Measurements from ENCODE around the gene SH3RF3.
"Not testable (repeated sequence)": the region's sequence is repeated elsewhere in the genome, so short reads cannot be mapped to it uniquely, and the experiment has no call there.

Gene SH3RF3

GRCh38 chr2:109128616-109129355 is at the start of gene SH3RF3:
SH3RF3 (plus strand) TSS chr2:109129205.
- DNase-seq = peak; percentile 14 to 28

DNA sequence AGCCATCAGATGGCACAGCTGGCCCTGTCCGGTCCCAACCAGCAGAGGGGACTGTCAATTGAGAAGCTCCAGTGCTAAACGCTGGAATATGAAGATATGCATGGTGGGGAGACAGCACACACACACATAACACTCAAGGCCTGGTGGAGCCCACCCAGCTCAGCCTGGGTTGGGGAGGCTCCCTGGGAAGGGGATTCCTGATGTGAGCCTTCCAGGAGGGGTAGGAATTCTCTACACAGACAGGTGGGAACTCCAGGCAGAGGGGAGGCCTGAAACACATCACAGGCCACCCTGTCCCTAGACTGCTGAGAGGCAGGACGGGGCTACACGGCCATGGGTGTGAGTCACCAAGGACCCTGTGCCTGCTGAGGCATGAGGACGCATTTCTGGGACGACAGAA is 49.4 kb upstream of the SH3RF3 start:
- no peak for DNase-seq

DNA sequence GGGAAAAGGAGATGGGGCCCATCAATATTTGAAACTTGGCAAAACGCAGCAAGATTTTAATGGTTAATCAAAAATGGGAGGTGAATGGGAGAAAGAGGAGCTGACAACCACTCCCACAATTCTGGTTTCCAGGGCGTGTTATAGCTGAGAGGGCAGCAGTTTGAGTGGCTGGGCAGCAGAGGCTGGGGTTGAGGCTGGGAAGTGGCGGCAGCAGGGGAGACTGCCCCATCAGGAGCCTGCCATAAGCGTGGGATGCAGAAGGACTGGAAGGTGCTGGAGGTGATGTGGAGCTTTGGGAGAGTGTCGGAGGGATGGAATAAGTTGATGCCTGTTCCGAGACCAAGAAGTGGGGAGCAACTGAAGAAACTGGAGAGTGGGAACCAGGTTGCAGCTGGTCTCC is 48.9 kb upstream of the SH3RF3 start:
- DNase-seq = no peak

GRCh38 chr2:109080757-109081156 is 48.2 kb upstream of the SH3RF3 start:
- DNase-seq = no peak

GRCh38 chr2:109081374-109081773 is 47.6 kb upstream of the SH3RF3 start:
- no peak for DNase-seq

GRCh38 chr2:109083771-109084170 is 45.2 kb upstream of the SH3RF3 start:
- no peak for DNase-seq

GRCh38 chr2:109084341-109084740 is 44.7 kb upstream of the SH3RF3 start:
- no peak for DNase-seq

- no peak for DNase-seq
These were observed 42.9 kb upstream of the SH3RF3 start for GRCh38 chr2:109085912-109086742.

DNA sequence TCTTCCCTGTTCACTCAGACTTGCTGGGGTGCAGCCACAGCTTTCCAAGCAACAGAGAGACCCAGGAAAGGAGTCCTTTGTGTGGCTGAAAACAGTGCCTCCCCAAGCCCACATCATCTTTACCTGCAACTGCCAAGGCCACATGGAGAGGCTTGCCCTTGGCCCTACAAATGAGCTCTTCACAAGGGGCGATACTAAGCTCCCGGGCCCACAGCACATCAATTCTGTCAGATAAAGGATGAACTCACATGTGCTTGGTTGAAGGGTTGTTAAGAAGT is 42.3 kb upstream of the SH3RF3 start:
- no peak for DNase-seq

- no peak for DNase-seq
These were observed 41.8 kb upstream of the SH3RF3 start for GRCh38 chr2:109087055-109087663.

DNA sequence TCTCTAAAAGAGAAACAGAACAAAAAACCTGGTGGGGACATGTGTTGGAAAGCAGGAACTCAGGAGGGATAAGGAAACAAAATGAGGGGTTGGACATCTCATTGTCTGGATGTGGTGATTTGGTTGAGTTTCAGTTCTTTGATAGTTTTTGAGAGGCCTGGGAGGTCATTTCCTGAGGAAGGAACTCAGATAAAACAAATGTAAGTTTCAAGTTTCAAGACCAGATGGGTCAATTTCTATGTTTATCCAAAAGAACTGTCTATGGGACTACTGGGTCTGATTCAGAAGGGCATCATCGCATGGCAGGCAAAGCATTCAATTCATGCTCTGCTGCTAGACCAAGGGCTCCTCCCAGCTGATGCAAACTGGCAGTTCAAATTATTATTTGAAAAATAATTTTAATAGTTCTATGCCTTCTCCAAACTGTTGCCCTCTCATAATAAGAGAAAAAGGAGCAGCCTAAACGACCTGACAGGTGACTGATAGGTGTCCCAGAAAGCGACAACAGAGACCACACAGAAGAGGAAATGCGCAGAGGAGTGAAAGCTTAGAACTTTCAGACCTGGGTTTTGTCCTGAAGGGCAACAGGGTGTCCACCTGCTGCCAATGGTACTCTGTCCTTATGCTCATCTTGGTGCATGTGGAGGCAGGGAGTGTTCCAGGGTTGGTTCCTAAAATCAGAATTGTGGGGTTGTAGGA is 39.3 kb upstream of the SH3RF3 start:
- no peak for DNase-seq

- DNase-seq = no peak
These were observed 37.5 kb upstream of the SH3RF3 start for GRCh38 chr2:109091526-109091925.

- no peak for DNase-seq
These were observed 34.9 kb upstream of the SH3RF3 start for GRCh38 chr2:109094144-109094543.

DNA sequence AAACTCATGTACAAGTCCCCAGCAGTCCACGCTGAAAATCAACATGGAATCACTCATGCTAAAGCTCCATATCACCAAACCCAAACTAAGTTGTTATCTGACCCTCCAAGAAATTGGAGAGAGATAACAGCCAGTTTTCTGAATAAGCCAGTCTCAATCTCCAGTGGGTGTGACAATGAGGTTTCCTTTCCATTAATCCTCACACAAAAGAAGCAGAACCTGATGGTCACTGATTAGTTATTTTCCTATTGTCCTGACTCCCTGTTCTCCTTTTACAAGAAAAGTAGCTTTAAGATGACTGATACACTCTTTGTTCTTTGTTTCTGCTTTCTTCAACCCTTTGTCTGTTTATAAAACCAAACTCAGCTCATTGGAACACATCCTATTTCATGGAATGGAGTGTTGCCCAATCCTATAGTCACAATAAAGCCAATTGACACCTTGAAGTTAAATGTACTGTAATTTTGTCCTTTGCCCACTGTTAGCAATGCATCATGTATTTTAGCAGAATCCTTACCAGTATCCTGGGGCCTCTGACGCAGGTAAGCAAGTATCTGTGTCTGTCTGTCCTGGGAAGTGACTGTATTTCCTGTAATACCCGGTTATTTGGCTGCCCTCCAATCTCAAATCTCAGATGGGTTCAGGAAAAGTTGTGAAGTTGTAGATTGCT is 30.6 kb upstream of the SH3RF3 start:
- no peak for DNase-seq

- DNase-seq = no peak
These were observed 30.1 kb upstream of the SH3RF3 start for GRCh38 chr2:109098921-109099273.

GRCh38 chr2:109102588-109103233 is 26.3 kb upstream of the SH3RF3 start:
- DNase-seq = peak in 1 of 2 donors; percentile 2

DNA sequence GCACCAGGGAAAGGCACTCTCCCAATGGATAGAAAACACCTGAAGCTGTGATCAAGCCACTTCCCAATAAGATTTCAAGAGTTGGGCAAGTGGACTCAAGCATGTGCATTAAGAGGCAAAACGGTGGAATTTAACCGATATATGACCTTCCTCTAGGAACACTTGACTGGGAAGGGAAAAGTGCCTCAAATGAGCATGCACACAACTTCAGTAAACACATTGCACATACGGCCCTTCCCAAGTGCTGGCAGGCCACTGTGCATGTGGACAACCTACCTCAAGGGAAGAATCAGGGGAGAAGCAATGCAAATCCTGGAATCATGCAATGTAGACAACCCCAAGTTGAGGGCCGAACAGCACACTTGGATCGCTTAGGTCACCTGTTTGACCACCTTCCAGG is 23.9 kb upstream of the SH3RF3 start:
- DNase-seq = no peak

DNA sequence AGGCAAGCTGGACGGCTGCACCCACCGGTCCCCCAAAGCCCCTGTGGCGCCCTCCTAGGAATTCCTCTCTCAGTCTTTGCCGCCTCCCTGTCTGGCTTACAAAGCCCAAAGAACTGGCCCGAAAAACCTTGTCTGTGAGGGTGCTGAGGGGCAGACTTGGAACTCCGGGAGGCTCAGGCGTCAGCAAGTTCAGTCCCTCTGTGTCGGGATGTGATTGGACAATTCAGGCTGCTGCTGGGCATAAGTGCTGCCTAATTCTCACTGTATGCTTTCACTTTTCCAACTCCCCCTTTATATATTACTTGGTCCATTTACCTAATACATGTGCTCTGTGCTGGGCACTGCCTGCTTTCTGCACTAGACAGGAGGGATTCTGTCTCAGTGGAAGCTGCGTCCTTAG is 20.3 kb upstream of the SH3RF3 start:
- DNase-seq = no peak

- DNase-seq = no peak
These were observed 19.7 kb upstream of the SH3RF3 start for GRCh38 chr2:109109342-109109741.

DNA sequence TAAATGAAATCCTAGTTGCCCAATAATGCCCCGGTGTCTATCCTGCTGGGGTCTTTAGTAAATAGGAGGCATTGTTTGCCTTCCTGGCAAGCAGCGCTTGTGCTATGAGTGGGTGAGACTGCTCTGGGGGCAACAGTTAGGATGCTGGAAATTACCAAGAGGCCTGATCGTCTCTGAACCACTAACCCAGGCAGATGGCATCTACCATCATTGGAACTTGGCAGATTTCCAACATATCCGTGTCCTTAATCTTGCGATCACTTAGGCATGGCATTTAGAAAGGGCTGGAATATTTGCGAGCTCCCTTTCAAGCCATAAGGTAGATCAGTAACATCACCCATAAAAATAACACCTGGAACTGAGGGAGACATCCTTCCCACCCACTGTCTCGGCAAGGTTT is 18.8 kb upstream of the SH3RF3 start:
- no peak for DNase-seq

DNA sequence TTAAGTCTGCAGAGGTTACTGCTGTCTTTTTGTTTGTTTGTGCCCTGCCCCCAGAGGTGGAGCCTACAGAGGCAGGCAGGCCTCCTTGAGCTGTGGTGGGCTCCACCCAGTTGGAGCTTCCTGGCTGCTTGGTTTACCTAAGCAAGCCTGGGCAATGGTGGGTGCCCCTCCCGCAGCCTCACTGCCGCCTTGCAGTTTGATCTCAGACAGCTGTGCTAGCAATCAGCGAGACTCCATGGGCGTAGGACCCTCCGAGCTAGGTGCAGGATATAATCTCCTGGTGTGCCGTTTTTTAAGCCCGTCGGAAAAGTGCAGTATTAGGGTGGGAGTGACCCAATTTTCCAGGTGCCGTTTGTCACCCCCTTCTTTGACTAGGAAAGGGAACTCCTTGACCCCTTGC is 11.8 kb upstream of the SH3RF3 start:
- not testable (repeated sequence) for DNase-seq

DNA sequence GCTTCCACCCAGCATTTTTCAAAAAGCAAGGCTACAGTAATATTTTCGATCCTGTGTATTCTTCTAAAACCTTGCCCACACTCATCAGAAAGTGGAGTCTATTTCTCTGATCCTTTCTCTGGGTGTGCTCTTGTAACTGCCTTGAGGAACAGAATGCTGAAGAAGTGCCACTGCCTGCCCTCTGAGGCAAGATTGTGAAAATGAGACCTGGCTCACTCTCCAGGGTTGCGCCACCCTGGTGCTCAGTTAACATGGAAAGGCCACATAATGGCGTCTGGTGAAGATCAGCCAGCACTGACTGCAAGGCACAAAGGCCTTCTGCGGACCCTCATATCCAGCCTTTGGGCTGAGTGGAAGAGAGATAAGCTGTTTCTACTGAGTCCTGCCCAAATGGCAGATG is 11.2 kb upstream of the SH3RF3 start:
- DNase-seq = no peak

DNA sequence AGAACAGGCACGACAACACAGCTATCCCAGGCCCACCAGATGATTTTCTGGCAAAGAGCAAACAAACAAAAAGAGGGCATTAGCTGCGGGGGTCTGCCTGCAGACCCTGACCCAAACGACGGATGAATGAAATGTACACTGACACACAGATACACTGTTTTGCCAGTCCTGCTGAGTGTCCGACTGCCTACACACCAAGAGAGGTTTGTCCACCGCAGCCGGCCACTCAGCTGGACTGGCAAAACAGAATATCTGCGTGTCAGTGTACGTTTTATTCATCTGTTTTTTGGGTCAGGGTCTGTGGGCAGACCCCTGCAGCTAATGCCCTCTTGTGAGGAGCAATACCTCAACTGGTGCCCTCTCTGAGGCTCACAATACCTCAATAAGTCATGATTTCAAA is 10.7 kb upstream of the SH3RF3 start:
- DNase-seq = no peak
